Right lobe of liver (tissue), 6 donors: ENCODE data around the gene SHISA4. TPM values are rescaled to one million over a fixed set of nuclear protein-coding genes. Genes with fewer than 3 reads are reported as not detected.

Experiments used
- ATAC-seq, 4 donors: fragments of 200-7000 bp; cut with Tn5 transposase; one replicate each; pipeline ENCODE4 v1.9.1; 2020; ENCODE audit warnings: mild to moderate bottlenecking in 4 of 4, moderate library complexity in 4 of 4
- DNase-seq, 3 donors: peaks; one replicate each; pipeline ENCODE4 v3.0.0-alpha.2; 2020
- H3K27ac ChIP-seq, 3 donors: fragments of 200-600 bp; one replicate each; pipeline ENCODE4 v1.8.0; 2022
- H3K27me3 ChIP-seq, 2 donors: fragments of 200-600 bp; one replicate each; pipeline ENCODE4 v1.8.0; 2022
- H3K36me3 ChIP-seq, 4 donors: fragments of 200-600 bp; sonication (generic) in 1 of 4; one replicate each; pipeline versions ENCODE4 v1.5.1 to v1.8.0; 2017 to 2022; ENCODE audit warnings: control low read depth in 1 of 4
- H3K4me1 ChIP-seq, 4 donors: fragments of 200-600 bp; sonication (generic) in 1 of 4; one replicate each; pipeline versions ENCODE4 v1.5.1 to v1.8.0; 2017 to 2022; ENCODE audit warnings: control low read depth in 1 of 4
- H3K4me3 ChIP-seq, 3 donors: fragments of 200-600 bp; one replicate each; pipeline ENCODE4 v1.8.0; 2022
- H3K9me3 ChIP-seq, 4 donors: fragments of 200-600 bp; sonication (generic) in 1 of 4; one replicate each; pipeline versions ENCODE4 v1.5.1 to v1.8.0; 2017 to 2022; ENCODE audit warnings: control low read depth in 1 of 4
- POLR2A ChIP-seq: fragments of 450-650 bp; IDR thresholded peaks from one replicate; pipeline ENCODE4 v1.6.1; 2017; ENCODE audit warnings: antibody characterized with exemption, mild to moderate bottlenecking
- WGBS: methylation state at CpG from one replicate; pipeline ENCODE4 v1.1.6; 2018; ENCODE audit warnings: low coverage, low lambda C conversion rate; ENCODE audit not compliant: insufficient coverage; ENCODE audit errors: missing lambda C conversion rate; 5-methylcytosine and 5-hydroxymethylcytosine counted together
- intact Hi-C, 2 donors: fragments of 100-400 bp; cut with DNase I; formaldehyde crosslinking; loops; one replicate each; pipeline versions ENCODE4 v1.11.2 to v1.14.1; 2022
- total RNA-seq, 6 experiments: library from RNA; depleted of rRNA in 2 of 6; stranded (reverse); fragments of >200 nt in 2 of 6; fragmentation: NEBNext Ultra II Directional in 3 of 6; extraction: Animal tissue kit (Norgen Biotek cat#: 25700) in 3 of 6; gene quantifications; one replicate each; pipeline versions ENCODE4 v1.1.0 to v1.2.4, GENCODE V29; 2016 to 2023
- TF ChIP-seq, protein P1 (sequence below), 4 donors: fragments of 200-600 bp in 3 of 4; fragments of 450-650 bp in 1 of 4; IDR thresholded peaks; one replicate each; pipeline versions ENCODE4 v1.5.1 to v1.8.0; 2016 to 2022; ENCODE audit warnings: antibody characterized with exemption in 4 of 4, mild to moderate bottlenecking in 2 of 4
- donor health status: DM: no; HTN: yes; CAD: no.
- donor health status: DM: no; HTN: no; CAD: no.
- donor health status: DM: no; HTN: no; CAD: no.
- donor health status: DM: no; HTN: yes; CAD: no.
- donor health status: DM: no; HTN: yes; CAD: no.

The SHISA4 gene
- total RNA-seq, 6 experiments from 2014 or later, result 2.5 to 8.1 (median 4.8) TPM

DNA sequence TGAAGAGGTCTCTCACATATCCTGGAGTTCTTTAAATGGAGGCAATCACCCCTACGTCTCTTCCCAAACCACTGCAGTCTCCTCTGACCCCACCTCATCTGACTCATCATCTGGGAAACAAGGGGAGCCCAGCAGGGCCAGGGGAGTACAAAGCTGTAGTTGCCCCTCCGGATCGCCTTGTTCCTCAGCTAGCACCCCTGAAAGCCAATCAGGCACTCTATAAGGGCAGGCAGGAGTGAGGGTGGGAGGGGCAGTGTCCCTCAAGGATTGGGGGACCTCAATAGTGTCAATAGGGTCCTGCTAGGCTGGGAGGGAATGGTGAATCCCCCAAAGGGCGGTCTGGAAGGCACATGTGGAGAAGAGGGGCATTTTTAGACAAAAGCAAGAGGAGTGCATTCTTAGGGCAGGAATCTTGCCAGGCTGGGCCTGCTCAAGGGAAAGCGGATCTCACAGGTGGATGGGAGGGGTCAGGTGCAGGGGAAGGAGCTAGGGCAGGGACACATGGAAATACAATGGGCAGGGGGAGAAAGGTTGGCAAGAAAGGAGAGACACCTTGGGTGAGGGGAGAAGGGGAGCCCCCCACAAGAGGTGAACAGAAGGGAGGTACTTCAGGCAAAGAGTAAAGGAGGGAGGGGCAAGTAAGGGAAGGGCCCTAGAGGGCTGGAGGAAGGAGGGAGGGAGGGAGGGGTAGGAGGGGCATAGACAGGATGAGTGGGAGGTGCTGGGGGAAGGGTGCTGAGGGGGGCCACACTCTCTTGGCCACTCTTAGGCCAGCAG is 5.8 kb downstream of the SHISA4 start:
- intact Hi-C loops, result loop anchor here (5.0 to 10.0 kb wide), 3 partner anchors 78 to 250 kb away; partner anchors contain the start of gene ARL8A (in 1 of the 2)
- Histone ChIP-seq H3K36me3 (no peaks in the 10 kb centered on the region), H3K9me3 (no peaks in the 10 kb centered on the region), H3K4me3 (no peak overlapping the region), H3K27me3 (no peaks in the 10 kb centered on the region), H3K4me1 (peaks cover 0 to 6% (median 0%) of the 10 kb centered on the region in 4 donors), H3K27ac (no peak overlapping the region)
- TF ChIP-seq POLR2A, result no peak
- TF ChIP-seq, protein P1, sequence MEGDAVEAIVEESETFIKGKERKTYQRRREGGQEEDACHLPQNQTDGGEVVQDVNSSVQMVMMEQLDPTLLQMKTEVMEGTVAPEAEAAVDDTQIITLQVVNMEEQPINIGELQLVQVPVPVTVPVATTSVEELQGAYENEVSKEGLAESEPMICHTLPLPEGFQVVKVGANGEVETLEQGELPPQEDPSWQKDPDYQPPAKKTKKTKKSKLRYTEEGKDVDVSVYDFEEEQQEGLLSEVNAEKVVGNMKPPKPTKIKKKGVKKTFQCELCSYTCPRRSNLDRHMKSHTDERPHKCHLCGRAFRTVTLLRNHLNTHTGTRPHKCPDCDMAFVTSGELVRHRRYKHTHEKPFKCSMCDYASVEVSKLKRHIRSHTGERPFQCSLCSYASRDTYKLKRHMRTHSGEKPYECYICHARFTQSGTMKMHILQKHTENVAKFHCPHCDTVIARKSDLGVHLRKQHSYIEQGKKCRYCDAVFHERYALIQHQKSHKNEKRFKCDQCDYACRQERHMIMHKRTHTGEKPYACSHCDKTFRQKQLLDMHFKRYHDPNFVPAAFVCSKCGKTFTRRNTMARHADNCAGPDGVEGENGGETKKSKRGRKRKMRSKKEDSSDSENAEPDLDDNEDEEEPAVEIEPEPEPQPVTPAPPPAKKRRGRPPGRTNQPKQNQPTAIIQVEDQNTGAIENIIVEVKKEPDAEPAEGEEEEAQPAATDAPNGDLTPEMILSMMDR (IDR thresholded peaks at IDR 0.05), result no peak
- 81% methylated on average over 5 of the region's 5 CpGs for WGBS
- ATAC-seq, result no peak
- no peak for DNase-seq

DNA sequence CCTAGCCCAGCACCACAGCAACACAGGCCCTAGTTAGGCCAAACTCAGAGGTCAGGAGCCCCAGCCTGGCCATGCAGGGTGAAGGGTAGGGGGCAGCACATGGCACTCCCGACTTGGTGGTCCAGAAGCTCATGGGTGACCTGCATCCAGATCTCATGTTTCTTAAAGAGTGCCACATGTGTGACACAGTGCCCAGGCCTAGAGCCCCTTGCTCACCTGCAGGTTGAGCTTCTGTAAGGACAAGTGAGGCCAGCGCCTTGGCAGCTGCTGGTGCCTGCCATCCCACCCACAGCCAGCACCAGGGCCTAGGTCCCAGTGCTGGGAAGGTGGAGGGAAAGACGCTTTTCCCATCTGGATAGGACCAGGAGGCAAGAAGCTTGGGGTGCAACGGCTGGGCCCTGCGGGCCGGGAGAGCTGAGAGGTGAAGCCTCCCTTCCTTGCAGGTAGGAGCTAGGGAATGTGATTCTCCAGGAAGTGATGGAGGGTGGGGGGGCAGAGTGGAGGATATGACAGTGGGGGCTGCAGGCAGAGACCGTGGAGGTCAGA is 6.5 kb downstream of the SHISA4 start:
- intact Hi-C loops, result loop anchor here (5.0 to 10.0 kb wide), 3 partner anchors 77 to 250 kb away; partner anchors contain the start of gene ARL8A (in 1 of the 2)
- 79% methylated on average over 5 of the region's 7 CpGs for WGBS
- no peak overlapping the region for H3K27ac ChIP-seq
- H3K4me3 ChIP-seq, result no peak overlapping the region
- no peaks in the 10 kb centered on the region for H3K36me3 ChIP-seq
- H3K27me3 ChIP-seq, result no peaks in the 10 kb centered on the region
- H3K9me3 ChIP-seq, result no peaks in the 10 kb centered on the region
- no peak for TF ChIP-seq POLR2A
- TF ChIP-seq, protein P1 (IDR thresholded peaks at IDR 0.05), result no peak
- DNase-seq (no peak), ATAC-seq (no peak)
- H3K4me1 ChIP-seq, result peaks cover 0 to 5% (median 0%) of the 10 kb centered on the region in 4 donors

DNA sequence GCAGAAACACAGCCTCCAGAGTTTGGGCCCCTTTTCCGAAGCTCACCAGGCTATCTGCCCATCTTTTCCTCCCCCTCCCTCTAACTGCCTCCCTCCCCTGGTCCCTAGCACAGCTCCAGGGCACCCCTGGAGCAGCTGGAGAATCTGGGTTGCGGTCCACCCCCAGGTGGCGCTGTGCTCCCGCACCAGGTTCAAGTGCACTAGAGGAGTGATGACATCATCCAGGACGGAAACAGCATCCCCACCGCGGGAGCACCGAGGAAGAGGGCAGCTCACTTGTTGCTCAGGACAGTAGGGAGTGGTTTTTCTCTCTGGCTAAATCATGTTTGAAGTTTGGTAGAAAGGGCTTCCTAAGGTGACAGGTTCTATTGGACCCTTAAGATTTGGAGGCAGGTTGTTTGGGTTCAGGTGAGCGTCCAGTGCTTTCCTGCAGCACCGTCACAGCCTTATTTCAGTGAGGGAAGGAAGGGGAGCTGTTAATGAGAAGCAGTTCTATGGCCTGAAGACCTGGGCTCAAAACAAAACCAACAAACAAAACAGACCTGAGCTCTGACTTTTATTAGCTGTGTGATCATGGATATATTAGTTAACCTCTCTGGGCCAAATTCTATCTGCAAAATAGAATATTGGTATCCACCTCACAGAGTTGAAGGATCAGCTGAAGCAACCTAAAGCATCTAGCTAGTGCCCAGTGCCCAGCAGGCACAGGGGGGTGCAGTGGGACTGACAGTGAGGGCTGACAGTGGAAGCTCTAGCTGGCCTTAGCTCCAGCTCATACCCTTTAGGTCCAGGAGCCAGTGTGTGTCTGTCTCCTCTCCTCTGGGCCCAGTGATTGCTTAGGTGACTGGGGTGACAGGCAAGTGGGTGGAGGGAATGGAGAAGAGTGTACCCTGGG is 7.5 kb downstream of the SHISA4 start:
- 14% methylated on average over 8 of the region's 10 CpGs for WGBS
- Histone ChIP-seq H3K9me3 (no peaks in the 10 kb centered on the region), H3K27ac (no peak overlapping the region), H3K4me3 (no peak overlapping the region), H3K27me3 (no peaks in the 10 kb centered on the region), H3K36me3 (no peaks in the 10 kb centered on the region), H3K4me1 (peaks cover 0 to 5% (median 0%) of the 10 kb centered on the region in 4 donors)
- ATAC-seq (peak; percentile 87 to 97 (median 93)), DNase-seq (peak; percentile 85)
- TF ChIP-seq POLR2A, result no peak
- TF ChIP-seq, protein P1 (IDR thresholded peaks at IDR 0.05), result peak; percentile 90 to 95 (median 90)
- intact Hi-C loops, result loop anchor here (5.0 to 10.0 kb wide), 3 partner anchors 76 to 249 kb away; partner anchors contain the start of gene ARL8A (in 1 of the 2)

DNA sequence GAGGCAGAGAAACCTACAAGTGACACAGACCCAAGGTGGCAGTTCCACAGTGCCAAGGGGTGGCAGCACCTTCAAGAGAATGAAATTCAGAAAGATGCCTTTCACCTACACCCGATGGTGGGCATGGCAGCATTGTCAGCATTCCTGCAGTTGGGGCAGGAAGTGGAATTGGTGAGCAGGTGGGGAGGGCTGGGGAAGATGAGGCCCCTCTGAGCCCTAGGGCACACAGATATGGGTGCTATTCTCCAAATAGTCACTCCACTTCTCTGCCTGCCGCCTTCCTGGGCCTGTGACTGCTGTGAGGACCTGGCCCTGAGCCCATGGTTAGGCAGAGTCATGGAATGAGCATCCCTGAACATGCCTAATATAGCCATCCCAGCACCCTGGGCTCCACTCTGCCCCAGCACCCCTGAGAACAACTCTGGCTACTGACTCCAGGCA is 8.3 kb downstream of the SHISA4 start:
- peaks cover 0 to 5% (median 0%) of the 10 kb centered on the region in 4 donors for H3K4me1 ChIP-seq

More for the DNA sequence above, 8.3 kb downstream of the SHISA4 start:
- WGBS, result no CpG with 5 or more reads among the region's 2 CpGs
- ATAC-seq (peak in 1 of 4 donors; percentile 28), DNase-seq (no peak)
- Histone ChIP-seq H3K4me3 (no peak overlapping the region), H3K9me3 (no peaks in the 10 kb centered on the region), H3K27me3 (no peaks in the 10 kb centered on the region), H3K36me3 (no peaks in the 10 kb centered on the region), H3K27ac (no peak overlapping the region)
- no peak for TF ChIP-seq POLR2A
- TF ChIP-seq, protein P1 (IDR thresholded peaks at IDR 0.05), result peak in 1 of 4 donors; percentile 23
- intact Hi-C loops, result loop anchor here (5.0 to 10.0 kb wide), 3 partner anchors 75 to 248 kb away; partner anchors contain the start of gene ARL8A (in 1 of the 2)
